GM12873 (cell line): ENCODE data around the gene HTR3B.

Experiments
- CTCF ChIP-seq: IDR thresholded peaks from 2 replicates; pipeline ENCODE4 v1.5.1; 2012; ENCODE audit warnings: low read depth, mild to moderate bottlenecking, moderate library complexity, low read length, control low read depth; ENCODE audit not compliant: insufficient read depth; ENCODE audit errors: missing control alignments

HTR3B gene

DNA sequence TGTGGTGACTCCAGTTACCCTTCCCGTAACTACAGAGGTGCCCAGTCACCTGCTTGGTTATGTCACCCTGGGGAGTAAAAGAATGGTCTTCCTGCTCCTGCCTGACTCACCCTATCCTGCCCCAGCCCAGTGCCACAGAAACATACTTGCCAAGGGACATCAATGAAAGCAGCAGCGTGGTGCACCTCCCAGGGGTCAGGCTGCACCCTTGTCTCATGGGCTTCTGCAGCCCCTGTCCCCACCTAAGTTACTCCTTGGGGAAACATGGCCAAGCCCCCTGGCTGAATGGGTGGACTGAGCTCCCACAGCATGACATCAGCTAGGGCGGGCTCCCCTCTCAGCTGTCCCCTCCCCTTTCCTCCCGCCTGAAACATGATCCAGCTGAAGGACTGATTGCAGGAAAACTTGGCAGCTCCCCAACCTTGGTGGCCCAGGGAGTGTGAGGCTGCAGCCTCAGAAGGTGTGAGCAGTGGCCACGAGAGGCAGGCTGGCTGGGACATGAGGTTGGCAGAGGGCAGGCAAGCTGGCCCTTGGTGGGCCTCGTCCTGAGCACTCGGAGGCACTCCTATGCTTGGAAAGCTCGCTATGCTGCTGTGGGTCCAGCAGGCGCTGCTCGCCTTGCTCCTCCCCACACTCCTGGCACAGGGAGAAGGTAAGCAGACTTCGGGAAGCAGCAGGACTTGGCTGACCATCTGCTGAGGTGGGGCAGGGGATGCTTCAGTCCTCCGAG lies 70.3 kb downstream of the HTR3B start, which contains the start of gene HTR3A:
TSS of gene HTR3A (plus strand) at position 368 of the 730 bp plus-strand sequence. CDS start at position 586, 218 bp downstream.
- TF ChIP-seq CTCF = no peak

GRCh38 chr11:113977071-113977490 lies 72.5 kb downstream of the HTR3B start:
- TF ChIP-seq CTCF = no peak

DNA sequence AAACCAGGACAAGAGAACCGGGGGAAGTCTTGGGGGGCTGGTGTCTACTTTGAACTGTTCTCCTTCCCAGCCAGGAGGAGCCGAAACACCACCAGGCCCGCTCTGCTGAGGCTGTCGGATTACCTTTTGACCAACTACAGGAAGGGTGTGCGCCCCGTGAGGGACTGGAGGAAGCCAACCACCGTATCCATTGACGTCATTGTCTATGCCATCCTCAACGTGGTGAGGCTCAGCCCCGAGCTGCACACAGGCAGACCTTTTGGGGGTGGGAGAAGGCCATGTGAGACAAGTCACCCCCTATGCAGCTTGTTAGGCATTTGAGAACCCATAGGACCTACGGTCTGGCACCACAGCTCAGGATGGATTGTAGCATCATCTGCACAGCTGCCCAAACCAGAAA lies 73.1 kb downstream of the HTR3B start:
- no peak for TF ChIP-seq CTCF

DNA sequence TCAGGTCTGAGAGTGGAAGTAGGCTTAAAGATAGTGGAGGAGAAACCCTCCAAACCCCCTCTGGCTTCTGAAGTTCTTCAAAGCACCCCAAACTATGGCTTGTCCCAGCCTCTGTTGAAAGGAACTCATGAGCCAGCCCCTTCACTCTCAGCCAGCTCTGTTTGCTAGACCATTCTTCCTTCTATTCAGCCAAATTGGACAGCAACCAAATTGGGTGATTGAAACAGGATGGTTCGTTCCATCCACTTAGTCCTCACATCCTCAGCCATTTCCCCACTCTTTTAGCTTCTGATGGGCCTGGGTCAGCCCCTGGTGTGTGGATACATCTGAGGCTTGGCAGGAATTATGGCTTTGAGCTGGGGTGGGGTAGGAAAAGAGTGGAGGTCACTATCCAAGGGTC lies 74.8 kb downstream of the HTR3B start:
- no peak for TF ChIP-seq CTCF

GRCh38 chr11:113980785-113981184 lies 76.2 kb downstream of the HTR3B start:
- TF ChIP-seq CTCF = no peak

DNA sequence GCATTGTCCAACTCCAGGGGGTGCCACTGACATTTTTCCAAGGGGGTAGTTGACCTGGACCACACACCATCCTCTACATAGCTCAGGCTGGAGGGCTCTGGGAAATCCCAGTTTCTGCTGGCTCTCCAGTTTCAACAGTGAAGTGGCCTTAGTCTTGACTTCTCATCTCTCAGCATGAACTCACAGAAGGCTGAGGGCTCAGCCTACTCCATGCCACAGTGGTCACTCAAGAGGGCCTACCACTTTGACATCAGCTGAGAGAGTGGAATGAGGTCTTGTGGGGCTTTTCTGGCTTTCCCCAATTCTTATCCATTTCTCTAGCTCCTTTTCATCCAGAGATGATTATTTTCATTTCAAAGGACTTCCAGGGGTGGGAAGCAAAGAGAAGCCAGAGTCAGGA lies 77.7 kb downstream of the HTR3B start:
- TF ChIP-seq CTCF = no peak

DNA sequence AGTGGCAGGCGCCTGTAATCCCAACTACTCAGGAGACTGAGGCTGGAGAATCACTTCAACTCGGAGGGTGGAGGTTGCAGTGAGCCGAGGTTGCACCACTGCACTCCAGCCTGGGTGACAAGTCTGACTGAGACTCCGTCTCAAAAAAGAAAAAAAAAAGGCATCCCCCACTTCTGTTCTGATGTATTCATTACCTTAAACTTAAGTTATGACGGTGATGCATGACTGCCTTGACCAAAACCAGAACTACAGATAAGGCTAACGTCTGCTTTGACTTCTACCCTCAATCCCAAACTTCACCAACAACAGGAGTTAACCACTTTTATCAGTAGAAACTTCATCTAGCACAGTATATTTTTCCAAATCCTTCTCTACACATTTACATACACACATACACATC lies 80.2 kb downstream of the HTR3B start:
- TF ChIP-seq CTCF = no peak
